K562 (cell line): ENCODE data around the gene CSNK1G1. TPM values are rescaled to one million over a fixed set of nuclear protein-coding genes. Genes with fewer than 3 reads are reported as not detected.
"Not testable (repeated sequence)": the region's sequence is repeated elsewhere in the genome, so short reads cannot be mapped to it uniquely, and the experiment has no call there.

Experiments
- ATAC-seq: fragments of 200-7000 bp; cut with Tn5 transposase; 3 replicates; pipeline ENCODE4 v1.9.1; 2020; ENCODE audit warnings: moderate library complexity
- BruUV-seq: library from RNA; stranded (reverse); fragments of 400-500 nt; replicated peaks from 2 replicates; lab custom pipeline; 2021; lab: Mats Ljungman, UMichigan
- CTCF ChIA-PET: fragments of 300-600 bp; formaldehyde crosslinking; extraction: SDS; loops from one replicate; lab custom pipeline; 2021; ENCODE audit warnings: low intra/inter-chr PET ratio; lab: Yijun Ruan, JAX
- POLR2A ChIA-PET: fragments of 300-600, 350-650 bp; sonication (Branson Sonifier 250); formaldehyde crosslinking; extraction: SDS; loops from one replicate; lab custom pipeline; 2021; ENCODE audit warnings: antibody characterized with exemption, inconsistent platforms; lab: Yijun Ruan, JAX
- DNase-seq, 4 experiments: peaks; one replicate each; pipeline versions ENCODE4 v3.0.0 to v3.0.0-alpha.2; 2011 to 2018; ENCODE audit warnings: low spot score in 3 of 4, mixed read lengths in 3 of 4; ENCODE audit errors: extremely low read depth in 1 of 4
- FAIRE-seq: peaks from 2 replicates; lab custom pipeline; 2011; peaks lifted over from hg19 to GRCh38; lab: Jason Lieb, UNC
- H2AFZ ChIP-seq: 2 replicates; pipeline ENCODE4 v1.6.0; 2011; ENCODE audit warnings: low read depth, low read length, control low read depth, inconsistent platforms
- H3K27ac ChIP-seq: fragments of 200-600 bp; 3 replicates; pipeline ENCODE4 v1.8.0; 2011; ENCODE audit warnings: low read depth, mild to moderate bottlenecking, control low read depth, inconsistent platforms, low read length, moderate library complexity, mixed read lengths; ENCODE audit errors: extremely low read depth
- H3K27me3 ChIP-seq, 2 experiments: fragments of 300-600 bp in 1 of 2; 2 replicates in 1 of 2; 3 replicates in 1 of 2; pipeline versions ENCODE4 v1.6.0 to v1.8.0; 2011; ENCODE audit warnings: inconsistent platforms in 2 of 2, low read length in 2 of 2, mild to moderate bottlenecking in 1 of 2, mixed read lengths in 1 of 2, moderate library complexity in 1 of 2; ENCODE audit not compliant: control insufficient read depth in 2 of 2, insufficient read depth in 2 of 2
- H3K36me3 ChIP-seq: fragments of 300-600 bp; 3 replicates; pipeline ENCODE4 v1.8.0; 2011; ENCODE audit warnings: mild to moderate bottlenecking, low read length, inconsistent platforms; ENCODE audit not compliant: control insufficient read depth, insufficient read depth
- H3K4me1 ChIP-seq, 2 experiments: fragments of 200-600 bp in 1 of 2; replicated peaks in 1 of 2; 2 replicates in 1 of 2; 3 replicates in 1 of 2; pipeline versions ENCODE4 v1.5.1 to v1.8.0; 2011; ENCODE audit warnings: inconsistent platforms in 2 of 2, low read length in 2 of 2, mild to moderate bottlenecking in 1 of 2, mixed read lengths in 1 of 2, moderate library complexity in 1 of 2; ENCODE audit not compliant: control insufficient read depth in 2 of 2, insufficient read depth in 2 of 2
- H3K4me2 ChIP-seq: 2 replicates; pipeline ENCODE4 v1.6.1; 2011; ENCODE audit warnings: low read length, control low read depth, inconsistent platforms, mixed read lengths; ENCODE audit not compliant: insufficient read depth
- H3K4me3 ChIP-seq: fragments of 200-600 bp; sonication (generic), shearing (Covaris generic); 2 replicates; pipeline ENCODE4 v1.5.1; 2016; ENCODE audit warnings: control low read depth, inconsistent platforms
- H3K79me2 ChIP-seq: fragments of 200-600 bp; 3 replicates; pipeline ENCODE4 v1.8.0; 2011; ENCODE audit warnings: low read length, inconsistent platforms; ENCODE audit not compliant: control insufficient read depth, insufficient read depth
- H3K9ac ChIP-seq, 2 experiments: 2 replicates each; pipeline versions ENCODE4 v1.6.0 to v1.6.1; 2011; ENCODE audit warnings: low read depth in 2 of 2, low read length in 2 of 2, control low read depth in 1 of 2, inconsistent platforms in 1 of 2, mild to moderate bottlenecking in 1 of 2, mixed read lengths in 1 of 2; ENCODE audit not compliant: insufficient read depth in 1 of 2
- H3K9me1 ChIP-seq: one replicate; pipeline ENCODE4 v1.6.0; 2011; ENCODE audit warnings: inconsistent platforms, mild to moderate bottlenecking, low read length, moderate library complexity; ENCODE audit not compliant: control insufficient read depth, insufficient read depth
- H3K9me3 ChIP-seq: replicated peaks from 2 replicates; pipeline ENCODE4 v1.5.1; 2011; ENCODE audit warnings: low read depth, low read length, inconsistent platforms; ENCODE audit not compliant: control insufficient read depth, insufficient read depth
- H4K20me1 ChIP-seq: replicated peaks from 2 replicates; pipeline ENCODE4 v1.6.1; 2011; ENCODE audit warnings: low read length, inconsistent platforms, mixed read lengths; ENCODE audit not compliant: control insufficient read depth, insufficient read depth
- TEAD4 ChIP-seq, 2 experiments: sonication (generic) in 1 of 2; formaldehyde crosslinking in 1 of 2; IDR thresholded peaks; 2 replicates each; pipeline versions ENCODE4 v1.6.1 to v1.8.0; 2012 to 2022; ENCODE audit warnings: borderline replicate concordance in 1 of 2, inconsistent platforms in 1 of 2, low read length in 1 of 2, mild to moderate bottlenecking in 1 of 2, missing genetic modification reagents in 1 of 2
- ZNF717 ChIP-seq: fragments of 250-450 bp; sonication (Bioruptor Pico); IDR thresholded peaks from 2 replicates; pipeline ENCODE4 v1.5.0; 2021
- WGBS: fragments of 100-300 bp; shearing (Covaris generic); methylation state at CpG from one replicate; pipeline ENCODE4 v1.1.6; 2016; ENCODE audit warnings: low coverage, mixed read lengths; ENCODE audit not compliant: insufficient coverage; ENCODE audit errors: missing lambda C conversion rate; 5-methylcytosine and 5-hydroxymethylcytosine counted together
- in situ Hi-C: fragments of 300-500 bp; cut with MboI; formaldehyde crosslinking; loops from 4 replicates; pipeline ENCODE4 v1.15.0; 2018; ENCODE audit warnings: inconsistent platforms, mixed read lengths
- intact Hi-C: fragments of 100-400 bp; cut with micrococcal nuclease; formaldehyde crosslinking; loops from 2 replicates; pipeline ENCODE4 v1.14.2; 2022
- polyA plus RNA-seq, 8 experiments: library from polyadenylated mRNA; depleted of rRNA in 4 of 8; stranded (reverse) in 5 of 8; unstranded in 3 of 8; fragments of >200 nt; fragmentation: Nextera tagmentation in 2 of 8; fragmentation: Illumina TruSeq in 1 of 8; extraction: Ambion mirVana in 2 of 8; extraction: Trizol in 1 of 8; gene quantifications; 2 replicates each; pipeline versions ENCODE4 v1.2.1 to v1.2.3, GENCODE V29; 2011 to 2014; ENCODE audit warnings: inconsistent platforms in 1 of 8, missing spikeins in 1 of 8
- total RNA-seq, 7 experiments: library from RNA; depleted of rRNA in 6 of 7; stranded (reverse); fragments of >200 nt in 6 of 7; fragmentation: Illumina TruSeq in 2 of 7; extraction: Trizol in 2 of 7; gene quantifications; 2 replicates each; pipeline versions ENCODE4 v1.2.1 to v1.2.3, GENCODE V29; 2011 to 2021; ENCODE audit warnings: low replicate concordance in 1 of 7
- TF ChIP-seq, protein P1 (sequence below): sonication (generic); formaldehyde crosslinking; IDR thresholded peaks from 2 replicates; pipeline ENCODE4 v1.8.0; 2022; ENCODE audit warnings: mild to moderate bottlenecking, missing genetic modification reagents

CSNK1G1 gene
- total and polyA plus RNA-seq, 9 of the 15 experiments (the other 6 are each of a cell fraction or from before 2014, with no cell fraction given) = 4.5 to 18.5 (median 9.5) TPM

DNA sequence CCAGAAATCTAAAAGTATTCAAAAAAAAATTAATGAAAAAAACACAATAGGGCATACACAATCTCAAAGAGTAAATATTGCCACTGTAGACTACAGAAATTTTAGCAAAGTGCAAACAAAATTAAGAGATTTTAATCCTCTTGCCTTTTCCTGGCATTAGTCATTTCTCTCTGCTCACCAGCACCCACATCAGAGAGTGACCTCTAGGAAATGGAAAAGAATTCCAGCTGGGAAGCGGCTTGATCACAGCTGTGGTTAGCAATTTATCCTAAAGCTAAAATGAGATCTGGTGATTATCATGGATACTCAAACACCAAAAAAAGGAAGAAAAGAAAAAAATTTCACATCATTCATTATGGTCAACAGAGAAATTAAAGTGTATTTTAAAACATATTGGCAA, 7.5 kb downstream of the CSNK1G1 start (continued):
- TF ChIP-seq, protein P1, sequence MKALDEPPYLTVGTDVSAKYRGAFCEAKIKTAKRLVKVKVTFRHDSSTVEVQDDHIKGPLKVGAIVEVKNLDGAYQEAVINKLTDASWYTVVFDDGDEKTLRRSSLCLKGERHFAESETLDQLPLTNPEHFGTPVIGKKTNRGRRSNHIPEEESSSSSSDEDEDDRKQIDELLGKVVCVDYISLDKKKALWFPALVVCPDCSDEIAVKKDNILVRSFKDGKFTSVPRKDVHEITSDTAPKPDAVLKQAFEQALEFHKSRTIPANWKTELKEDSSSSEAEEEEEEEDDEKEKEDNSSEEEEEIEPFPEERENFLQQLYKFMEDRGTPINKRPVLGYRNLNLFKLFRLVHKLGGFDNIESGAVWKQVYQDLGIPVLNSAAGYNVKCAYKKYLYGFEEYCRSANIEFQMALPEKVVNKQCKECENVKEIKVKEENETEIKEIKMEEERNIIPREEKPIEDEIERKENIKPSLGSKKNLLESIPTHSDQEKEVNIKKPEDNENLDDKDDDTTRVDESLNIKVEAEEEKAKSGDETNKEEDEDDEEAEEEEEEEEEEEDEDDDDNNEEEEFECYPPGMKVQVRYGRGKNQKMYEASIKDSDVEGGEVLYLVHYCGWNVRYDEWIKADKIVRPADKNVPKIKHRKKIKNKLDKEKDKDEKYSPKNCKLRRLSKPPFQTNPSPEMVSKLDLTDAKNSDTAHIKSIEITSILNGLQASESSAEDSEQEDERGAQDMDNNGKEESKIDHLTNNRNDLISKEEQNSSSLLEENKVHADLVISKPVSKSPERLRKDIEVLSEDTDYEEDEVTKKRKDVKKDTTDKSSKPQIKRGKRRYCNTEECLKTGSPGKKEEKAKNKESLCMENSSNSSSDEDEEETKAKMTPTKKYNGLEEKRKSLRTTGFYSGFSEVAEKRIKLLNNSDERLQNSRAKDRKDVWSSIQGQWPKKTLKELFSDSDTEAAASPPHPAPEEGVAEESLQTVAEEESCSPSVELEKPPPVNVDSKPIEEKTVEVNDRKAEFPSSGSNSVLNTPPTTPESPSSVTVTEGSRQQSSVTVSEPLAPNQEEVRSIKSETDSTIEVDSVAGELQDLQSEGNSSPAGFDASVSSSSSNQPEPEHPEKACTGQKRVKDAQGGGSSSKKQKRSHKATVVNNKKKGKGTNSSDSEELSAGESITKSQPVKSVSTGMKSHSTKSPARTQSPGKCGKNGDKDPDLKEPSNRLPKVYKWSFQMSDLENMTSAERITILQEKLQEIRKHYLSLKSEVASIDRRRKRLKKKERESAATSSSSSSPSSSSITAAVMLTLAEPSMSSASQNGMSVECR (CRISPR knock-in tag) = no peak
- TF ChIP-seq TEAD4 (IDR thresholded peaks at IDR 0.05; ENCODE audit: low read length) (no peak), TEAD4 (CRISPR knock-in tag; IDR thresholded peaks at IDR 0.05; ENCODE audit: borderline replicate concordance) (no peak), ZNF717 (no peak)

DNA sequence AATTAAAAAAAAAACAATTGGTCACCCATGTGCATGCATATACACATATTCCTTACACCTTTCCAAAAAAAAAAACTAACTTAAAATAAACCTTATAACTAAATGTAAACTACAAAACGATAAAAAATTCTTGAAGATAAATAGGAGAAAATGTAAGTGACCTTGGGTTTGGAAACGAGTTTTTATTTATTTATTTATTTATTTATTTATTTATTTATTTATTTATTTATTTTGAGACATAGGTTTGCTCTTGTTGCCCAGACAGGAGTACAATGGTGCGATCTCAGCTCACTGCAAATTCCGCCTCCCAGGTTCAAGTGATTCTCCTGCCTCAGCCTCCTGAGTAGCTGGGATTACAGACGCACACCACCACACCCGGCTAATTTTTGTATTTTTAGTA, 9.7 kb downstream of the CSNK1G1 start:
- FAIRE-seq, H3K27me3 ChIP-seq, H4K20me1 ChIP-seq, ATAC-seq, in situ Hi-C loops, H3K27ac ChIP-seq, H3K4me3 ChIP-seq, H3K9me3 ChIP-seq, H3K4me1 ChIP-seq, BruUV-seq, H3K9ac ChIP-seq, CTCF ChIA-PET, H3K9me1 ChIP-seq, H3K4me2 ChIP-seq, DNase-seq, POLR2A ChIA-PET, intact Hi-C loops, H2AFZ ChIP-seq: not testable (repeated sequence)
- WGBS = 91% methylated on average over 6 of the region's 6 CpGs
- Histone ChIP-seq H3K79me2 (peaks cover 32% of the 10 kb centered on the region), H3K36me3 (peaks cover 22% of the 10 kb centered on the region)
